GM12864 (cell line): ENCODE data around the gene MAP1LC3A.
"Not testable (repeated sequence)": the region's sequence is repeated elsewhere in the genome, so short reads cannot be mapped to it uniquely, and the experiment has no call there.

Experiments
- DNase-seq: peaks from one replicate; pipeline ENCODE4 v3.0.0-alpha.2; 2011; ENCODE audit warnings: low read depth
- H3K4me3 ChIP-seq: 2 replicates; pipeline ENCODE4 v1.5.1; 2011; ENCODE audit warnings: mild to moderate bottlenecking, low read depth, low read length, control low read depth
- CTCF ChIP-seq: IDR thresholded peaks from 2 replicates; pipeline ENCODE4 v1.5.1; 2011; ENCODE audit warnings: low read depth, mild to moderate bottlenecking, moderate library complexity, low read length, control low read depth, inconsistent platforms; ENCODE audit errors: missing control alignments

The MAP1LC3A gene

GRCh38 chr20:34558320-34559218, at the start of gene MAP1LC3A:
Gene MAP1LC3A, plus strand, starts transcription at chr20:34558718. Its CDS starts 151 bp downstream, at chr20:34558869.
- peak within 1 kb of the TSS; percentile 85 for H3K4me3 ChIP-seq
- TF ChIP-seq CTCF, result no peak
- peak; percentile 37 for DNase-seq

DNA sequence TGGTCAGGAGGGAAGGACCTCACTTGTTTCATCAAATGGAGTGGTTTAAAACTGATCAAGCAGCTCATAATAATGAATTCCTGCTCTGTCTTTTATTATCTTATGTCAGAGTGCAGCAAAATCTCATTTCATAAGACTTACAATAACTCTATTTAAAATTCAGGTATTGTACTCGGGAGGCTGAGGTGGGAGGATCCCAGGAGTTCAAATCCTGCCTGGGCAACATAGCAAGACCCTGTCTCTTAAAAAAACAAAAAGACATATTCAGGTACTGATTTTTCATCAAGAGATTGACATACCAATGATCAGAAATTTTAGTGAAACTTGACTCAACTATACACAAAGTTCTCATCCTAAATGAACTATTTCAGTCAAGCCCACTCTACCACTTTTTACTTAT, 47.9 kb upstream of the MAP1LC3A start:
- no peak for TF ChIP-seq CTCF
- H3K4me3 ChIP-seq, result no peak overlapping the region
- no peak for DNase-seq

DNA sequence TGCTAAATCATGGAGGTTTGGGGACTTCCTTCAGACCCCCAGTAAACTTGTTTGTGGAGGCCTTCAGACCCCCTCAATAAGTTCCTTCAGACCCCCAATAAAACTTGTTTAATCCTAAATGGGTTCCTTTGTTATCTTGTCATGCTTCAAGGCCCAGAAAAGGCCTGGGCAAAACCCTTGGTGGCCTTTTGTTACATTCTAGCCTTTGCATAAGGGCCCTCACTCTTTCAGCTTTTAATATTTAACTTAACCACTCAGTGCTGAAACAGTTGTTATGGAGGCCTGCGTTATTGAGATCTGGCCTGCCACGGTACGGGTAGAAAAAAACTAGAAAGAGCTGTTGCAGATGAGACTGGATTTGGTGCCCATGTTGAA, 46.6 kb upstream of the MAP1LC3A start:
- TF ChIP-seq CTCF, result no peak
- H3K4me3 ChIP-seq, result no peak overlapping the region
- no peak for DNase-seq

DNA sequence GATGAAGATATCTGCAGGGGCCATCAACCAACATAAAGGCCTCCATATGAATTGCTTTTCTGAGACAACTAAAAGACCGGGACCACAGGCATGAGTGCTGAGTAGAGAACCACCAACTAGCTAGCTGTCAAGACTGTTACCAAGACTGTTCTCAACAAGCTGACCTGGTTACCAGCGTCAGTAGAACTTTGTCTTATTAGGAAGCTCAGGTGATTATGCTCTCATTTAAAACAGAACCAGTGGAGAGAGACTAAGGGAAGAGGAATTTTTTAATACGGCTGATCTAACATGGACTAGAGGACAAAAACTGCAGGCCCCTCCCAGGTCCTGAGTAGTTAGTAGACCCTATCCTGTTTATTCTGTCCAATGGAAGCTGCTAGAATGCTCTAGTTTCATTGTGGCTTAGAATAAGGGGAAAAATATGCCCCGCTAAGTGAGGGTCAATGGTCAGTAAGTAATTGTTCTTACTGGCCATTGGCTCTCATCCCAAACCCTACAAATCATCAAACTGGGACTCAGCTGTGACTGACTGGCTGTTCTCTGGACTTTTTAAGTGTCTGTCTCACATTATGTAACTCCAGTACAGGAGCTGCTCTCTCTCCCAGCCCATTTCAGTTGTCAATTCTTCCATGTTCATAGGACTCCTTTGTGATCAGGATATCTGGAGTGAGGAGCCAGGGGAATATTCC, 46.1 kb upstream of the MAP1LC3A start:
- no peak for DNase-seq
- no peak overlapping the region for H3K4me3 ChIP-seq
- no peak for TF ChIP-seq CTCF

DNA sequence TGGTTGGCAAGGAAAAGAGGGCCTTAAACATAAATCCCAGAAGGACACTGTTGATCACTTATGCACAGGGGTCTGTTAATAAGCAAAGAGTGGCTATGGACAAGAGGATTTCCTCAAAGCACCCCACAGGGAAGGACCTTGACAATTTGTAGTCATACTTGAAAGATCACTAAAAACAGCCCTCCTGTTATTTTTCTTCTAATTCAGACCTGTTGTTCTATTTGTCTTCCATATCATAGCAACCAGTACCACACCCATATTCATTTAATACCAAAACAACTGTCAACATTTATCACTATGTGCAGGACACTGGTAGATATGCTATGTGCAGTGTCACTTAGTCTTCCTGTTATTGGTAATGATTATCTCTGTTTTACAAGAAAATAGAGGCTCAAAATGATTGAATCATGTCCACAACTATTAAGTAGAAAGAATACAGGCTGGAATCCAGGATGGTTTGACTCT, 45.5 kb upstream of the MAP1LC3A start:
- no peak overlapping the region for H3K4me3 ChIP-seq
- DNase-seq, result no peak
- no peak for TF ChIP-seq CTCF

DNA sequence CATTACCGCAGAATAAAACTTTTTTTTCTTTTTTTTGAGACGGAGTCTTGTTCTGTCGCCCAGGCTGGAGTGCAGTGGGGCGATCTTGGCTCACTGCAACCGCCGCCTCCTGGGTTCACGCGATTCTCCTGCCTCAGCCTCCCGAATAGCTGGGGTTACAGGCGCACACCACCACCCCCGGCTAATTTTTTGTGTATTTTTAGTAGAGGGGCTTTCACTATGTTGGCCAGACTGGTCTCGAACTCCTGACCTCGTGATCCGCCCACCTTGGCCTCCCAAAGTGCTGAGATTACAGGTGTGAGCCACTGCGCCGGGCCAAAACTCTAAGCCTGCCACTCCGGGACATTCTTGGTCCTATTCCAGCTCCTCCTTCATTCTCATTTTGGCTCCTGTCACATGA, 44.5 kb upstream of the MAP1LC3A start:
- DNase-seq, H3K4me3 ChIP-seq: not testable (repeated sequence)

DNA sequence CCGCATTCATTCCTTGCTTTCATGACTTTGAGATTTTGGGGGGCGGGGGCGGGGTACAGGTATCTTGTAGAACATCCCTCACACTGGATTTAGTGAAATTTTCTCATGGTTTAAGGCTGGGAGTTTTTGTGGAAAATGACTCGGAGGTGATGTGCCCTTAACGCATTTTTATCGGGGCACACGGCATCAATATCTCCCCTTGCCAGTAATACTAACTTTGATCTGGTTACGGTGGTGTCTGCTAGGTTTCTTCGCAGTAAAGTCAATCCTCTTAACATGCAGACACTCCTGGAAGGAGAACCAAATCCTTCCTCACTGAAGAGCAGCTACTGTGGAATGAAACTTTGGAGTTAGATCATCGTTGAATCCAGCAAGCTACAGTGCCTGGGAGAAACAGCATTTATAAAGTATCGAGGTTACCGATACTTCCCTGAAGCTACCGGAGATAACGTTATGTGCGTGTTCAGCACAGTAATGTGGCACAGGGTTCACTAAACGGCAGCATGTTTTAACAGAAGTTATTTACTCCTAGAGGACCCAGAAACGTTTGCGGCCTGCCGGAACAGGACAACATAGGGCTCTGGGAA, 43.5 kb upstream of the MAP1LC3A start:
- peak overlapping the region; percentile 87 for H3K4me3 ChIP-seq
- no peak for DNase-seq
- TF ChIP-seq CTCF, result no peak
